ENCODE data around the gene CPXM2.

GRCh38 chr10:123893651-123894050, 2.0 kb upstream of the CPXM2 start:
- no peak for TF ChIP-seq CTCF (IDR thresholded peaks at IDR 0.05; ENCODE audit: low read depth, low read length, missing input control)
- TF ChIP-seq EGR1 (IDR thresholded peaks at IDR 0.05; ENCODE audit: low read depth in 2 of 2): no peak
